ENCODE measurements around the gene SERP2.

DNA sequence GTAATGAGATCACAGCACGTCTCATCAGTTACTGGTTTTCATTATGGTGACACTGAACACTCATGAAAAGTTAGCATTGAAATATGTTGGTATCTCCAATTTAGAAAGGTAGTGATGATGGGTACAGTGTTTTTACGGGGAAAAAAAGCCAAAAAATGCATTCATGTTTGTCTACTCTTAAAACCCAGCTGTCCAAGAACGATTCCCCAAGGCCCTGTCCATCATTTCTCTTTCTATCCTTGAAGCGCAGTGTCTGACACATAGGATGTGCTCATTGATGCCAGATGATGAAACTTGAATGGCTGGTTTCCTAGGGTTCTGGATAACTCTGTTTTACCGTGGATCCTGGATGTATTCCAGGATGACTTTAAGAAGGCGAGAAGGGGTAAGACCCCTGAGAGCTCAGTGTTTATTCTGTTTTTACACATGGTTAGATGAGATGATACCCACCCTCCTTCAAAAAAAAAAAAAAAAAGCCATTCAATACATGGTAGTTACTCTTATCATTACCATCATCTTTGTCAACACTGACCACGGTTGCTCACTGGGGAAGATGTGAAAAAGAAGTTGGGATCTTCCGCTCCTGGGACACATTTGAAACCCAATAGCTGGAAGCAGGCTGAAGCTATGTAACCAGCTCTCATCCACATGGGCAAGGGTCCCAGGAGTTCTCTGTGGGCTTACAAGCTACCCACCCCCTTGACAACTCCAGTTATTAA, 22.5 kb downstream of the SERP2 start:
- TF ChIP-seq, protein P1, sequence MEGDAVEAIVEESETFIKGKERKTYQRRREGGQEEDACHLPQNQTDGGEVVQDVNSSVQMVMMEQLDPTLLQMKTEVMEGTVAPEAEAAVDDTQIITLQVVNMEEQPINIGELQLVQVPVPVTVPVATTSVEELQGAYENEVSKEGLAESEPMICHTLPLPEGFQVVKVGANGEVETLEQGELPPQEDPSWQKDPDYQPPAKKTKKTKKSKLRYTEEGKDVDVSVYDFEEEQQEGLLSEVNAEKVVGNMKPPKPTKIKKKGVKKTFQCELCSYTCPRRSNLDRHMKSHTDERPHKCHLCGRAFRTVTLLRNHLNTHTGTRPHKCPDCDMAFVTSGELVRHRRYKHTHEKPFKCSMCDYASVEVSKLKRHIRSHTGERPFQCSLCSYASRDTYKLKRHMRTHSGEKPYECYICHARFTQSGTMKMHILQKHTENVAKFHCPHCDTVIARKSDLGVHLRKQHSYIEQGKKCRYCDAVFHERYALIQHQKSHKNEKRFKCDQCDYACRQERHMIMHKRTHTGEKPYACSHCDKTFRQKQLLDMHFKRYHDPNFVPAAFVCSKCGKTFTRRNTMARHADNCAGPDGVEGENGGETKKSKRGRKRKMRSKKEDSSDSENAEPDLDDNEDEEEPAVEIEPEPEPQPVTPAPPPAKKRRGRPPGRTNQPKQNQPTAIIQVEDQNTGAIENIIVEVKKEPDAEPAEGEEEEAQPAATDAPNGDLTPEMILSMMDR (IDR thresholded peaks at IDR 0.05), result no peak
- no peak for TF ChIP-seq POLR2A (IDR thresholded peaks at IDR 0.05)
